Psoas muscle (tissue), 8 donors: Measurements from ENCODE around the gene SQSTM1. TPM values are rescaled to one million over a fixed set of nuclear protein-coding genes. Genes with fewer than 3 reads are reported as not detected.
A peak's percentile ranks its signal among the peaks of the same experiment; 100 is the strongest.

ENCODE experiments used
- ATAC-seq, 4 donors: fragments of 200-7000 bp; cut with Tn5 transposase; one replicate each; pipeline ENCODE4 v1.9.1; 2020; ENCODE audit warnings: moderate library complexity in 3 of 4, mild to moderate bottlenecking in 2 of 4
- DNase-seq, 2 donors: peaks; one replicate each; pipeline ENCODE4 v3.0.0-alpha.2; 2020
- H3K27ac ChIP-seq: fragments of 200-600 bp; one replicate; pipeline ENCODE4 v1.8.0; 2022
- H3K27me3 ChIP-seq, 3 donors: fragments of 200-600 bp in 1 of 3; one replicate each; pipeline versions ENCODE4 v1.6.1 to v1.8.0; 2013 to 2022; ENCODE audit warnings: low read length in 2 of 3, mild to moderate bottlenecking in 2 of 3, moderate library complexity in 1 of 3; ENCODE audit not compliant: insufficient read depth in 3 of 3
- H3K36me3 ChIP-seq, 2 donors: fragments of 200-600 bp in 1 of 2; one replicate each; pipeline versions ENCODE4 v1.6.1 to v1.8.0; 2013 to 2022; ENCODE audit warnings: low read depth in 1 of 2, mild to moderate bottlenecking in 1 of 2, moderate library complexity in 1 of 2; ENCODE audit not compliant: insufficient read depth in 1 of 2
- H3K4me1 ChIP-seq: fragments of 200-600 bp; one replicate; pipeline ENCODE4 v1.8.0; 2022
- H3K4me3 ChIP-seq: fragments of 200-600 bp; one replicate; pipeline ENCODE4 v1.8.0; 2022; ENCODE audit warnings: mild to moderate bottlenecking
- H3K9me3 ChIP-seq: fragments of 200-600 bp; one replicate; pipeline ENCODE4 v1.8.0; 2022
- CTCF ChIP-seq: fragments of 200-600 bp; IDR thresholded peaks from one replicate; pipeline ENCODE4 v1.8.0; 2022; ENCODE audit warnings: antibody characterized with exemption
- WGBS, 3 donors: extraction: QIAGEN DNeasy Blood & Tissue Kit; methylation state at CpG; one replicate each; pipeline versions ENCODE4 v1.1.6 to v1.1.7; 2013; 5-methylcytosine and 5-hydroxymethylcytosine counted together
- intact Hi-C, 2 donors: fragments of 100-400 bp; cut with DNase I; formaldehyde crosslinking; loops; one replicate each; pipeline versions ENCODE4 v1.11.0 to v1.14.2; 2022
- polyA plus RNA-seq, 3 donors: library from polyadenylated mRNA; stranded (reverse); fragments of 200-250 nt; gene quantifications; one replicate each; pipeline ENCODE4 v1.2.3, GENCODE V29; 2013
- total RNA-seq, 4 donors: library from RNA; stranded (reverse); fragmentation: NEBNext Ultra II Directional in 2 of 4; extraction: Animal tissue kit (Norgen Biotek cat#: 25700) in 2 of 4; gene quantifications; one replicate each; pipeline versions ENCODE4 v1.2.1 to v1.2.4, GENCODE V29; 2021 to 2023
- donor health status: healthy with polysubstance abuse.
- donor health status: DM: no; HTN: no; CAD: no; lungs with moderate emphysema.
- donor health status: Bipolar disorder and iron deficiency.
- donor health status: healthy.
- donor health status: DM: yes; HTN: yes; CAD: no.
- donor health status: DM: no; HTN: no; CAD: no.
- donor health status: DM: no; HTN: no; CAD: no.
- donor health status: DM: yes; HTN: yes; CAD: no.

SQSTM1 gene
- total and polyA plus RNA-seq, 7 donors, result 463 to 1,199 (median 707) TPM

- Histone ChIP-seq H3K9me3 (no peaks in the 10 kb centered on the region), H3K27ac (no peak overlapping the region), H3K4me1 (peaks cover 19% of the 10 kb centered on the region), H3K27me3 (no peaks in the 10 kb centered on the region), H3K36me3 (peaks cover 14 to 40% of the 10 kb centered on the region in 2 donors), H3K4me3 (peak overlapping the region; percentile 82)
- no peak for TF ChIP-seq CTCF
- DNase-seq (no peak), ATAC-seq (no peak)
- intact Hi-C loops, result loop anchor here in 1 of 2 donors (5.0 kb wide), 1 partner anchor 47 kb away; the partner anchor contains the start of gene TBC1D9B
- 56 to 75% (median 68%) methylated on average over 11 of the region's 11 CpGs for WGBS, 3 donors
These were observed 39.6 kb downstream of the SQSTM1 start for GRCh38 chr5:179860301-179860700.

- TF ChIP-seq CTCF, result no peak
- H3K27ac ChIP-seq, result no peak overlapping the region
- intact Hi-C loops, result loop anchor here in 1 of 2 donors (5.0 kb wide), 1 partner anchor 45 kb away; the partner anchor contains the start of gene TBC1D9B
- WGBS, 3 donors, result 93 to 100% (median 97%) methylated on average over 2 of the region's 2 CpGs
- peaks cover 17% of the 10 kb centered on the region for H3K4me1 ChIP-seq
- peaks cover 14 to 59% of the 10 kb centered on the region in 2 donors for H3K36me3 ChIP-seq
- H3K4me3 ChIP-seq, result no peak overlapping the region
- DNase-seq (peak in 1 of 2 donors; percentile 34), ATAC-seq (no peak)
- H3K9me3 ChIP-seq, result no peaks in the 10 kb centered on the region
- H3K27me3 ChIP-seq, result no peaks in the 10 kb centered on the region
These were observed 41.6 kb downstream of the SQSTM1 start for GRCh38 chr5:179862296-179862695.

- 95 to 97% (median 96%) methylated on average over 9 of the region's 9 CpGs for WGBS, 3 donors
- no peak for ATAC-seq
- no peak for TF ChIP-seq CTCF
These were observed 42.2 kb downstream of the SQSTM1 start for GRCh38 chr5:179862891-179863290.

GRCh38 chr5:179863449-179864085, 42.9 kb downstream of the SQSTM1 start:
- no peaks in the 10 kb centered on the region for H3K9me3 ChIP-seq
- ATAC-seq (no peak), DNase-seq (no peak)
- H3K27me3 ChIP-seq, result no peaks in the 10 kb centered on the region
- H3K27ac ChIP-seq, result no peak overlapping the region
- H3K36me3 ChIP-seq, result peaks cover 14 to 72% of the 10 kb centered on the region in 2 donors
- 91 to 92% (median 92%) methylated on average over 27 to 31 of the region's 31 CpGs for WGBS, 3 donors
- peaks cover 9% of the 10 kb centered on the region for H3K4me1 ChIP-seq
- TF ChIP-seq CTCF, result no peak
- intact Hi-C loops, result loop anchor here in 1 of 2 donors (5.0 kb wide), 1 partner anchor 44 kb away; the partner anchor contains the start of gene TBC1D9B
- no peak overlapping the region for H3K4me3 ChIP-seq

More at GRCh38 chr5:179862891-179863290, 42.2 kb downstream of the SQSTM1 start:
- Histone ChIP-seq H3K4me1 (peaks cover 11% of the 10 kb centered on the region), H3K9me3 (no peaks in the 10 kb centered on the region), H3K27ac (no peak overlapping the region), H3K36me3 (peaks cover 14 to 65% of the 10 kb centered on the region in 2 donors), H3K4me3 (no peak overlapping the region), H3K27me3 (no peaks in the 10 kb centered on the region)
- peak in 1 of 2 donors; percentile 35 for DNase-seq
- intact Hi-C loops, result loop anchor here in 1 of 2 donors (5.0 kb wide), 1 partner anchor 44 kb away; the partner anchor contains the start of gene TBC1D9B
